ENCODE measurements around the gene SPACA7. TPM values are rescaled to one million over a fixed set of nuclear protein-coding genes. Genes with fewer than 3 reads are reported as not detected.

SPACA7 gene
- total RNA-seq, 2 experiments from 2014 or later, result not detected

Other genes starting within 250 kb of the SPACA7 start
- 10 to 100 TPM; 43.1 to 44.0 TPM for gene TUBGCP3, start 211.8 kb downstream of the SPACA7 start, total RNA-seq